PC-3 (cell line): ENCODE measurements around the gene SLC15A4. TPM values are rescaled to one million over a fixed set of nuclear protein-coding genes. Genes with fewer than 3 reads are reported as not detected.

Experiments used
- total RNA-seq: library from RNA; depleted of rRNA; stranded (reverse); fragments of >200 nt; gene quantifications from 2 replicates; pipeline ENCODE4 v1.2.3, GENCODE V29; 2014; rRNA removed

The SLC15A4 gene
- total RNA-seq, 1 experiment from 2014 or later: 20.8 TPM

Other genes with a start within 250 kb of the SLC15A4 start
- gene GLT1D1, start 29.5 kb upstream of the SLC15A4 start, total RNA-seq: not detected in 2 replicates